Small intestine (tissue), 7 donors: ENCODE results near the gene CDH23. TPM values are rescaled to one million over a fixed set of nuclear protein-coding genes. Genes with fewer than 3 reads are reported as not detected.

ENCODE experiments used
- DNase-seq, 2 donors: peaks; one replicate each; pipeline versions ENCODE4 v3.0.0 to v3.0.0-alpha.2; 2013
- FAIRE-seq: peaks from 2 replicates; lab custom pipeline; 2012; peaks lifted over from hg19 to GRCh38; lab: Jason Lieb, UNC
- H3K27ac ChIP-seq, 3 donors: one replicate each; pipeline ENCODE4 v1.5.1; 2013; ENCODE audit warnings: low read length in 2 of 3, mild to moderate bottlenecking in 2 of 3, control low read depth in 1 of 3, inconsistent platforms in 1 of 3, low read depth in 1 of 3, moderate library complexity in 1 of 3
- H3K27me3 ChIP-seq, 3 donors: one replicate each; pipeline ENCODE4 v1.6.1; 2013; ENCODE audit warnings: low read length in 3 of 3, inconsistent platforms in 1 of 3; ENCODE audit not compliant: control insufficient read depth in 3 of 3, insufficient read depth in 3 of 3
- H3K36me3 ChIP-seq, 3 donors: one replicate each; pipeline ENCODE4 v1.6.1; 2013; ENCODE audit warnings: low read length in 3 of 3, inconsistent platforms in 1 of 3, low read depth in 1 of 3, mild to moderate bottlenecking in 1 of 3, moderate library complexity in 1 of 3; ENCODE audit not compliant: control insufficient read depth in 3 of 3, insufficient read depth in 2 of 3
- H3K4me1 ChIP-seq, 3 donors: one replicate each; pipeline ENCODE4 v1.6.1; 2013; ENCODE audit warnings: low read length in 2 of 3, inconsistent platforms in 1 of 3, low read depth in 1 of 3, mild to moderate bottlenecking in 1 of 3, moderate library complexity in 1 of 3; ENCODE audit not compliant: control insufficient read depth in 3 of 3, insufficient read depth in 2 of 3
- H3K4me3 ChIP-seq, 3 donors: one replicate each; pipeline ENCODE4 v1.5.1; 2013; ENCODE audit warnings: low read length in 3 of 3, control low read depth in 1 of 3, inconsistent platforms in 1 of 3, low read depth in 1 of 3, mild to moderate bottlenecking in 1 of 3, moderate library complexity in 1 of 3
- H3K9me3 ChIP-seq, 2 donors: one replicate each; pipeline ENCODE4 v1.6.1; 2013; ENCODE audit warnings: low read depth in 1 of 2, low read length in 1 of 2; ENCODE audit not compliant: control insufficient read depth in 2 of 2, insufficient read depth in 1 of 2
- WGBS, 3 donors: extraction: QIAGEN DNeasy Blood & Tissue Kit; methylation state at CpG; one replicate each; pipeline ENCODE4 v1.1.7; 2013; 5-methylcytosine and 5-hydroxymethylcytosine counted together
- polyA plus RNA-seq, 4 donors: library from polyadenylated mRNA; stranded (reverse) in 3 of 4; unstranded in 1 of 4; fragments of 200-250 nt in 3 of 4; fragments of 120-200 nt in 1 of 4; gene quantifications; one replicate each; pipeline versions ENCODE4 v1.2.1 to v1.2.3, GENCODE V29; 2013
- donor health status: healthy with polysubstance abuse.
- donor health status: control.
- donor health status: control.
- donor health status: Bipolar disorder and iron deficiency.
- donor health status: healthy.

CDH23 gene
- polyA plus RNA-seq, 4 donors: 0.89 to 2.5 (median 1.6) TPM

GRCh38 chr10:71744897-71745663, 348.4 kb downstream of the CDH23 start:
- WGBS, 3 donors: 82 to 93% (median 92%) methylated on average over 8 of the region's 8 CpGs
- Histone ChIP-seq H3K9me3 (peaks cover 0 to 15% of the 10 kb centered on the region in 2 donors), H3K27ac (no peak overlapping the region), H3K27me3 (no peaks in the 10 kb centered on the region), H3K36me3 (peaks cover 0 to 19% (median 0%) of the 10 kb centered on the region in 3 donors), H3K4me1 (peaks cover 16 to 51% (median 24%) of the 10 kb centered on the region in 3 donors), H3K4me3 (no peak overlapping the region)
- FAIRE-seq (no peak), DNase-seq (no peak)

GRCh38 chr10:71745664-71746250, 349.0 kb downstream of the CDH23 start:
- DNase-seq: peak in 1 of 2 donors; percentile 16

GRCh38 chr10:71746344-71747037, 349.8 kb downstream of the CDH23 start:
- Histone ChIP-seq H3K27me3 (no peaks in the 10 kb centered on the region), H3K27ac (peak overlapping the region; percentile 79 to 85 (median 85)), H3K4me3 (no peak overlapping the region), H3K4me1 (peaks cover 16 to 64% (median 24%) of the 10 kb centered on the region in 3 donors), H3K9me3 (peaks cover 0 to 15% of the 10 kb centered on the region in 2 donors), H3K36me3 (peaks cover 0 to 30% (median 1%) of the 10 kb centered on the region in 3 donors)
- DNase-seq (peak; percentile 87 to 92), FAIRE-seq (no peak)
- 28 to 50% (median 45%) methylated on average over 13 of the region's 13 CpGs for WGBS, 3 donors

More at GRCh38 chr10:71745664-71746250, 349.0 kb downstream of the CDH23 start:
- no peak for FAIRE-seq
- Histone ChIP-seq H3K36me3 (peaks cover 0 to 25% (median 0%) of the 10 kb centered on the region in 3 donors), H3K9me3 (peaks cover 0 to 15% of the 10 kb centered on the region in 2 donors), H3K27me3 (no peaks in the 10 kb centered on the region), H3K4me3 (no peak overlapping the region), H3K4me1 (peaks cover 16 to 57% (median 24%) of the 10 kb centered on the region in 3 donors), H3K27ac (peak overlapping the region; percentile 79 to 85 (median 85))
- WGBS, 3 donors: 92 to 97% (median 97%) methylated on average over 2 of the region's 2 CpGs

GRCh38 chr10:71747039-71747531, 350.4 kb downstream of the CDH23 start:
- whole genome bisulfite sequencing, 3 donors: 28 to 65% (median 31%) methylated on average over 2 of the region's 2 CpGs
- H3K9me3 ChIP-seq: peaks cover 0 to 13% of the 10 kb centered on the region in 2 donors
- peaks cover 0 to 36% (median 3%) of the 10 kb centered on the region in 3 donors for H3K36me3 ChIP-seq
- H3K4me1 ChIP-seq: peaks cover 14 to 70% (median 24%) of the 10 kb centered on the region in 3 donors
- H3K27me3 ChIP-seq: no peaks in the 10 kb centered on the region
- FAIRE-seq (no peak), DNase-seq (peak in 1 of 2 donors; percentile 85)
- H3K27ac ChIP-seq: peak overlapping the region; percentile 79 to 85 (median 85)
- H3K4me3 ChIP-seq: no peak overlapping the region

GRCh38 chr10:71747551-71748523, 351.1 kb downstream of the CDH23 start:
- FAIRE-seq: no peak
- H3K9me3 ChIP-seq: peaks cover 0 to 5% of the 10 kb centered on the region in 2 donors
- peak overlapping the region; percentile 79 to 85 (median 85) for H3K27ac ChIP-seq

GRCh38 chr10:71748671-71749191, 352.0 kb downstream of the CDH23 start:
- Histone ChIP-seq H3K36me3 (peaks cover 0 to 46% (median 3%) of the 10 kb centered on the region in 3 donors), H3K4me3 (no peak overlapping the region), H3K27me3 (no peaks in the 10 kb centered on the region), H3K4me1 (peaks cover 22 to 86% (median 36%) of the 10 kb centered on the region in 3 donors), H3K27ac (peak overlapping the region; percentile 79 to 85 (median 85)), H3K9me3 (no peaks in the 10 kb centered on the region)
- 20 to 41% (median 28%) methylated on average over 15 of the region's 15 CpGs for WGBS, 3 donors
- FAIRE-seq (no peak), DNase-seq (peak; percentile 37 to 74)

More at GRCh38 chr10:71747551-71748523, 351.1 kb downstream of the CDH23 start:
- DNase-seq: peak; percentile 36 to 74
- peaks cover 19 to 78% (median 28%) of the 10 kb centered on the region in 3 donors for H3K4me1 ChIP-seq
- WGBS, 3 donors: 50 to 58% (median 53%) methylated on average over 14 of the region's 14 CpGs
- no peak overlapping the region for H3K4me3 ChIP-seq
- H3K36me3 ChIP-seq: peaks cover 0 to 43% (median 3%) of the 10 kb centered on the region in 3 donors
- H3K27me3 ChIP-seq: no peaks in the 10 kb centered on the region

- H3K27ac ChIP-seq: peak overlapping the region; percentile 79 to 85 (median 85)
- FAIRE-seq (no peak), DNase-seq (no peak)
- 87 to 95% (median 94%) methylated on average over 4 of the region's 4 CpGs for WGBS, 3 donors
- peaks cover 0 to 53% (median 3%) of the 10 kb centered on the region in 3 donors for H3K36me3 ChIP-seq
- H3K9me3 ChIP-seq: no peaks in the 10 kb centered on the region
- peaks cover 27 to 93% (median 42%) of the 10 kb centered on the region in 3 donors for H3K4me1 ChIP-seq
- H3K4me3 ChIP-seq: no peak overlapping the region
- H3K27me3 ChIP-seq: no peaks in the 10 kb centered on the region
These were observed 352.7 kb downstream of the CDH23 start for GRCh38 chr10:71749396-71749795.
